ENCODE measurements around the gene CNTN1. TPM values are rescaled to one million over a fixed set of nuclear protein-coding genes. Genes with fewer than 3 reads are reported as not detected.

CNTN1 gene
- total RNA-seq, 1 experiment from 2014 or later = 3.0 TPM

DNA sequence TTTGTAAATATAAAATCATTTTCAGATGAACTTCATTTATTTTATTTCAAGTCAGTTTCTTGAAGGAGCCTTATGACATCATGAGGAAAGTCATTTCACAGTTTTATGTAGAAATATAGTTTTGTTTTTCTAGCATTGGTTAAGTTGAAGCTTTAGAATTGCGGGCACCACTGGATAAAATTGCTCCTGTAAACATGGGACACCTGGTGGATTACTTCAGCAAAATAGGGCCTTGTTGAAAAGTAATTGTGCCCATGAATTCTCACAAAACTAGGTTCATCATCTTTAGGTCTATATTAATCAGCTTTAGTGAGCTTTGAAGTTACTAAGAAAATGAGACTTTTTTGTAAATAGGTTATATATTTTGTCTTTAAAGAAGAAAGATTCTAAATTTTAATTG is 25.3 kb downstream of the CNTN1 start:
- CTCF ChIA-PET = interaction anchor here (0.8 kb wide), 1 partner anchor 18 kb away, joined by 3 read pairs; no protein-coding TSS in a partner anchor

More for the DNA sequence above, 25.3 kb downstream of the CNTN1 start:
- Histone ChIP-seq H4K20me1 (ENCODE audit: insufficient read depth) (no peaks in the 10 kb centered on the region), H3K9me2 (ENCODE audit: insufficient read depth) (no peaks in the 10 kb centered on the region), H3K4me2 (ENCODE audit: low read length) (no peak overlapping the region), H3K9ac (ENCODE audit: low read length) (no peak overlapping the region), H3K27me3 (ENCODE audit: insufficient read depth, low read length) (no peaks in the 10 kb centered on the region), H2AFZ (ENCODE audit: low read depth, low read length, poor library complexity, severe bottlenecking) (no peak overlapping the region), H3K79me2 (ENCODE audit: insufficient read depth, low read length) (no peaks in the 10 kb centered on the region), H3K4me1 (ENCODE audit: control insufficient read depth in 1 of 2, insufficient read depth in 2 of 2, low read length in 2 of 2) (no peaks in the 10 kb centered on the region), H3K4me3 (replicated peaks in 1 of 2; ENCODE audit: low read depth in 1 of 2, low read length in 2 of 2) (no peak overlapping the region), H3K36me3 (ENCODE audit: control insufficient read depth in 1 of 2, insufficient read depth in 2 of 2, low read length in 2 of 2) (no peaks in the 10 kb centered on the region), H3K9me3 (ENCODE audit: control insufficient read depth in 1 of 2, insufficient read depth in 1 of 2, low read depth in 1 of 2, low read length in 2 of 2) (no peaks in the 10 kb centered on the region), H3K27ac (ENCODE audit: low read depth, low read length) (no peak overlapping the region)
- no peak for TF ChIP-seq POLR2A (IDR thresholded peaks at IDR 0.05; ENCODE audit: borderline replicate concordance, extremely low read depth, insufficient read depth, insufficient read length)
- no peak for TF ChIP-seq RAD21 (IDR thresholded peaks at IDR 0.05; ENCODE audit: low read depth)
- TF ChIP-seq, protein P1, sequence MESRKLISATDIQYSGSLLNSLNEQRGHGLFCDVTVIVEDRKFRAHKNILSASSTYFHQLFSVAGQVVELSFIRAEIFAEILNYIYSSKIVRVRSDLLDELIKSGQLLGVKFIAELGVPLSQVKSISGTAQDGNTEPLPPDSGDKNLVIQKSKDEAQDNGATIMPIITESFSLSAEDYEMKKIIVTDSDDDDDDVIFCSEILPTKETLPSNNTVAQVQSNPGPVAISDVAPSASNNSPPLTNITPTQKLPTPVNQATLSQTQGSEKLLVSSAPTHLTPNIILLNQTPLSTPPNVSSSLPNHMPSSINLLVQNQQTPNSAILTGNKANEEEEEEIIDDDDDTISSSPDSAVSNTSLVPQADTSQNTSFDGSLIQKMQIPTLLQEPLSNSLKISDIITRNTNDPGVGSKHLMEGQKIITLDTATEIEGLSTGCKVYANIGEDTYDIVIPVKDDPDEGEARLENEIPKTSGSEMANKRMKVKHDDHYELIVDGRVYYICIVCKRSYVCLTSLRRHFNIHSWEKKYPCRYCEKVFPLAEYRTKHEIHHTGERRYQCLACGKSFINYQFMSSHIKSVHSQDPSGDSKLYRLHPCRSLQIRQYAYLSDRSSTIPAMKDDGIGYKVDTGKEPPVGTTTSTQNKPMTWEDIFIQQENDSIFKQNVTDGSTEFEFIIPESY (IDR thresholded peaks at IDR 0.05; ENCODE audit: extremely low read depth, insufficient replicate concordance, low read length) = no peak
- TF ChIP-seq TCF7L2 (IDR thresholded peaks at IDR 0.05; ENCODE audit: borderline replicate concordance, extremely low read depth, insufficient read depth, insufficient read length) = no peak
- TF ChIP-seq CBX3 (IDR thresholded peaks at IDR 0.05; ENCODE audit: low read depth) = no peak
- TF ChIP-seq CEBPB (IDR thresholded peaks at IDR 0.05; ENCODE audit: low read depth) = no peak
- TF ChIP-seq YY1 (IDR thresholded peaks at IDR 0.05; ENCODE audit: extremely low read depth, insufficient replicate concordance, low read depth, low read length) = no peak
- TF ChIP-seq, protein P2, sequence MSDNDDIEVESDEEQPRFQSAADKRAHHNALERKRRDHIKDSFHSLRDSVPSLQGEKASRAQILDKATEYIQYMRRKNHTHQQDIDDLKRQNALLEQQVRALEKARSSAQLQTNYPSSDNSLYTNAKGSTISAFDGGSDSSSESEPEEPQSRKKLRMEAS (IDR thresholded peaks at IDR 0.05) = no peak
- TF ChIP-seq SP1 (IDR thresholded peaks at IDR 0.05; ENCODE audit: low read depth) = no peak
- TF ChIP-seq, protein P3, sequence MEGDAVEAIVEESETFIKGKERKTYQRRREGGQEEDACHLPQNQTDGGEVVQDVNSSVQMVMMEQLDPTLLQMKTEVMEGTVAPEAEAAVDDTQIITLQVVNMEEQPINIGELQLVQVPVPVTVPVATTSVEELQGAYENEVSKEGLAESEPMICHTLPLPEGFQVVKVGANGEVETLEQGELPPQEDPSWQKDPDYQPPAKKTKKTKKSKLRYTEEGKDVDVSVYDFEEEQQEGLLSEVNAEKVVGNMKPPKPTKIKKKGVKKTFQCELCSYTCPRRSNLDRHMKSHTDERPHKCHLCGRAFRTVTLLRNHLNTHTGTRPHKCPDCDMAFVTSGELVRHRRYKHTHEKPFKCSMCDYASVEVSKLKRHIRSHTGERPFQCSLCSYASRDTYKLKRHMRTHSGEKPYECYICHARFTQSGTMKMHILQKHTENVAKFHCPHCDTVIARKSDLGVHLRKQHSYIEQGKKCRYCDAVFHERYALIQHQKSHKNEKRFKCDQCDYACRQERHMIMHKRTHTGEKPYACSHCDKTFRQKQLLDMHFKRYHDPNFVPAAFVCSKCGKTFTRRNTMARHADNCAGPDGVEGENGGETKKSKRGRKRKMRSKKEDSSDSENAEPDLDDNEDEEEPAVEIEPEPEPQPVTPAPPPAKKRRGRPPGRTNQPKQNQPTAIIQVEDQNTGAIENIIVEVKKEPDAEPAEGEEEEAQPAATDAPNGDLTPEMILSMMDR (IDR thresholded peaks at IDR 0.05 in 2 of 3, conservative IDR thresholded peaks at IDR 0.05 in 1 of 3; ENCODE audit: borderline replicate concordance in 1 of 3, insufficient read depth in 1 of 3, low read depth in 2 of 3, low read length in 2 of 3) = no peak
- TF ChIP-seq, protein P4, sequence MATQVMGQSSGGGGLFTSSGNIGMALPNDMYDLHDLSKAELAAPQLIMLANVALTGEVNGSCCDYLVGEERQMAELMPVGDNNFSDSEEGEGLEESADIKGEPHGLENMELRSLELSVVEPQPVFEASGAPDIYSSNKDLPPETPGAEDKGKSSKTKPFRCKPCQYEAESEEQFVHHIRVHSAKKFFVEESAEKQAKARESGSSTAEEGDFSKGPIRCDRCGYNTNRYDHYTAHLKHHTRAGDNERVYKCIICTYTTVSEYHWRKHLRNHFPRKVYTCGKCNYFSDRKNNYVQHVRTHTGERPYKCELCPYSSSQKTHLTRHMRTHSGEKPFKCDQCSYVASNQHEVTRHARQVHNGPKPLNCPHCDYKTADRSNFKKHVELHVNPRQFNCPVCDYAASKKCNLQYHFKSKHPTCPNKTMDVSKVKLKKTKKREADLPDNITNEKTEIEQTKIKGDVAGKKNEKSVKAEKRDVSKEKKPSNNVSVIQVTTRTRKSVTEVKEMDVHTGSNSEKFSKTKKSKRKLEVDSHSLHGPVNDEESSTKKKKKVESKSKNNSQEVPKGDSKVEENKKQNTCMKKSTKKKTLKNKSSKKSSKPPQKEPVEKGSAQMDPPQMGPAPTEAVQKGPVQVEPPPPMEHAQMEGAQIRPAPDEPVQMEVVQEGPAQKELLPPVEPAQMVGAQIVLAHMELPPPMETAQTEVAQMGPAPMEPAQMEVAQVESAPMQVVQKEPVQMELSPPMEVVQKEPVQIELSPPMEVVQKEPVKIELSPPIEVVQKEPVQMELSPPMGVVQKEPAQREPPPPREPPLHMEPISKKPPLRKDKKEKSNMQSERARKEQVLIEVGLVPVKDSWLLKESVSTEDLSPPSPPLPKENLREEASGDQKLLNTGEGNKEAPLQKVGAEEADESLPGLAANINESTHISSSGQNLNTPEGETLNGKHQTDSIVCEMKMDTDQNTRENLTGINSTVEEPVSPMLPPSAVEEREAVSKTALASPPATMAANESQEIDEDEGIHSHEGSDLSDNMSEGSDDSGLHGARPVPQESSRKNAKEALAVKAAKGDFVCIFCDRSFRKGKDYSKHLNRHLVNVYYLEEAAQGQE (IDR thresholded peaks at IDR 0.05; ENCODE audit: low read depth) = no peak
- TF ChIP-seq JUND (IDR thresholded peaks at IDR 0.05) = no peak
- no peak for TF ChIP-seq POLR2AphosphoS5 (IDR thresholded peaks at IDR 0.05; ENCODE audit: low read depth, low read length)
- TF ChIP-seq, protein P5, sequence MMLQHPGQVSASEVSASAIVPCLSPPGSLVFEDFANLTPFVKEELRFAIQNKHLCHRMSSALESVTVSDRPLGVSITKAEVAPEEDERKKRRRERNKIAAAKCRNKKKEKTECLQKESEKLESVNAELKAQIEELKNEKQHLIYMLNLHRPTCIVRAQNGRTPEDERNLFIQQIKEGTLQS (IDR thresholded peaks at IDR 0.05) = no peak
- no peak for TF ChIP-seq SIN3A (IDR thresholded peaks at IDR 0.05; ENCODE audit: low read depth)
- TF ChIP-seq SRF (IDR thresholded peaks at IDR 0.05; ENCODE audit: low read depth) = no peak
- RAD21 ChIA-PET (ENCODE audit: low non-redundant PET in 1 of 2, low total read pairs in 2 of 2, uncharacterized antibody in 2 of 2, unreplicated experiment in 2 of 2) = no interaction called here
- BruUV-seq (replicated peaks) = no TSS peak
- ATAC-seq (no peak), DNase-seq (ENCODE audit: low read depth, low spot score) (no peak)
- intact Hi-C loops (cut with micrococcal nuclease) = no loop called here
- POLR2A ChIA-PET = no interaction called here

All from HCT116 (cell line).